Uterus (tissue), 2 donors: Measurements from ENCODE around the gene KIAA0232.
"Not testable (repeated sequence)": the region's sequence is repeated elsewhere in the genome, so short reads cannot be mapped to it uniquely, and the experiment has no call there.

Source experiments
- POLR2A ChIP-seq, 2 donors: fragments of 450-650 bp; IDR thresholded peaks; one replicate each; pipeline ENCODE4 v1.6.1; 2016; ENCODE audit warnings: antibody characterized with exemption in 2 of 2, mild to moderate bottlenecking in 1 of 2, moderate library complexity in 1 of 2
- TF ChIP-seq, protein P1 (sequence below), 4 experiments: fragments of 200-600 bp in 2 of 4; fragments of 450-650 bp in 2 of 4; sonication (generic) in 2 of 4; IDR thresholded peaks; one replicate each; pipeline ENCODE4 v1.5.1; 2016 to 2019; ENCODE audit warnings: antibody characterized with exemption in 4 of 4, mild to moderate bottlenecking in 2 of 4, moderate library complexity in 1 of 4

DNA sequence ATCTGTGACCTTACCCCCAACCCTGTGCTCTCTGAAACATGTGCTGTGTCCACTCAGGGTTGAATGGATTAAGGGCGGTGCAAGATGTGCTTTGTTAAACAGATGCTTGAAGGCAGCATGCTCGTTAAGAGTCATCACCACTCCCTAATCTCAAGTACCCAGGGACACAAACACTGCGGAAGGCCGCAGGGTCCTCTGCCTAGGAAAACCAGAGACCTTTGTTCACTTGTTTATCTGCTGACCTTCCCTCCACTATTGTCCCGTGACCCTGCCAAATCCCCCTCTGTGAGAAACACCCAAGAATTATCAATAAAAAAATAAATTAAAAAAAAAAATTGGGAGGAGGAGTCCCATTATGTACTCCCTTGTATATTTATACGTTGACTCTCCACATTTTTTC lies 26.2 kb upstream of the KIAA0232 start:
- TF ChIP-seq, protein P1, sequence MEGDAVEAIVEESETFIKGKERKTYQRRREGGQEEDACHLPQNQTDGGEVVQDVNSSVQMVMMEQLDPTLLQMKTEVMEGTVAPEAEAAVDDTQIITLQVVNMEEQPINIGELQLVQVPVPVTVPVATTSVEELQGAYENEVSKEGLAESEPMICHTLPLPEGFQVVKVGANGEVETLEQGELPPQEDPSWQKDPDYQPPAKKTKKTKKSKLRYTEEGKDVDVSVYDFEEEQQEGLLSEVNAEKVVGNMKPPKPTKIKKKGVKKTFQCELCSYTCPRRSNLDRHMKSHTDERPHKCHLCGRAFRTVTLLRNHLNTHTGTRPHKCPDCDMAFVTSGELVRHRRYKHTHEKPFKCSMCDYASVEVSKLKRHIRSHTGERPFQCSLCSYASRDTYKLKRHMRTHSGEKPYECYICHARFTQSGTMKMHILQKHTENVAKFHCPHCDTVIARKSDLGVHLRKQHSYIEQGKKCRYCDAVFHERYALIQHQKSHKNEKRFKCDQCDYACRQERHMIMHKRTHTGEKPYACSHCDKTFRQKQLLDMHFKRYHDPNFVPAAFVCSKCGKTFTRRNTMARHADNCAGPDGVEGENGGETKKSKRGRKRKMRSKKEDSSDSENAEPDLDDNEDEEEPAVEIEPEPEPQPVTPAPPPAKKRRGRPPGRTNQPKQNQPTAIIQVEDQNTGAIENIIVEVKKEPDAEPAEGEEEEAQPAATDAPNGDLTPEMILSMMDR (IDR thresholded peaks at IDR 0.05), result not testable (repeated sequence)
- not testable (repeated sequence) for TF ChIP-seq POLR2A (IDR thresholded peaks at IDR 0.05)
